ENCODE results near the gene AGPS.

AGPS gene

GRCh38 chr2:177553176-177553884 is 160.8 kb downstream of the AGPS start:
- DNase-seq (ENCODE audit: low read depth in 1 of 2, low spot score in 1 of 2): no peak
- Histone ChIP-seq H3K27ac (replicated peaks) (peak overlapping the region; percentile 98), H3K27me3 (ENCODE audit: insufficient read depth, poor library complexity, severe bottlenecking) (no peaks in the 10 kb centered on the region), H3K4me3 (replicated peaks; ENCODE audit: insufficient read depth, low read length) (peak overlapping the region; percentile 88)
- TF ChIP-seq SPI1 (IDR thresholded peaks at IDR 0.05; ENCODE audit: borderline replicate concordance, low read depth) (no peak), POLR2AphosphoS5 (IDR thresholded peaks at IDR 0.05; ENCODE audit: low read depth) (no peak), GABPA (IDR thresholded peaks at IDR 0.05; ENCODE audit: low read depth) (no peak), REST (IDR thresholded peaks at IDR 0.05; ENCODE audit: insufficient replicate concordance, low read depth) (no peak)
- TF ChIP-seq, protein P1, sequence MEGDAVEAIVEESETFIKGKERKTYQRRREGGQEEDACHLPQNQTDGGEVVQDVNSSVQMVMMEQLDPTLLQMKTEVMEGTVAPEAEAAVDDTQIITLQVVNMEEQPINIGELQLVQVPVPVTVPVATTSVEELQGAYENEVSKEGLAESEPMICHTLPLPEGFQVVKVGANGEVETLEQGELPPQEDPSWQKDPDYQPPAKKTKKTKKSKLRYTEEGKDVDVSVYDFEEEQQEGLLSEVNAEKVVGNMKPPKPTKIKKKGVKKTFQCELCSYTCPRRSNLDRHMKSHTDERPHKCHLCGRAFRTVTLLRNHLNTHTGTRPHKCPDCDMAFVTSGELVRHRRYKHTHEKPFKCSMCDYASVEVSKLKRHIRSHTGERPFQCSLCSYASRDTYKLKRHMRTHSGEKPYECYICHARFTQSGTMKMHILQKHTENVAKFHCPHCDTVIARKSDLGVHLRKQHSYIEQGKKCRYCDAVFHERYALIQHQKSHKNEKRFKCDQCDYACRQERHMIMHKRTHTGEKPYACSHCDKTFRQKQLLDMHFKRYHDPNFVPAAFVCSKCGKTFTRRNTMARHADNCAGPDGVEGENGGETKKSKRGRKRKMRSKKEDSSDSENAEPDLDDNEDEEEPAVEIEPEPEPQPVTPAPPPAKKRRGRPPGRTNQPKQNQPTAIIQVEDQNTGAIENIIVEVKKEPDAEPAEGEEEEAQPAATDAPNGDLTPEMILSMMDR (IDR thresholded peaks at IDR 0.05; ENCODE audit: insufficient read depth, low read length): no peak

DNA sequence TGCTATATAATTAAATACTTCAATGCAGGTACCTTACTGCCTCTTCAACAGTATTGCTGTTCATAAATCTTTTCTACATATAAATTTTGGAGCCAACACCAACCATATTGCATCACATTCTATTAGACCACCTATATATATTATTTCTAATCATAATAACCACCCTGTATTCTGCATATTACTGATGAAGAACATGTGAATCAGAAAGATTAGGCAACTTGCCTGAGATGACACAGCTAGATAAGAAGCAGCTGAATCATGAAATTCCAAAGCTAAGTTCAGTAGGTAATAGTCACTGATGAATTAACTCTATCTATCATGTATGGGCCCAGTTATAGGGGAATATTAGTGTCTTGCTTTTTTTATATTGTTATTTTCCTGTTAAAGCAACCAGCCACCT is 161.8 kb downstream of the AGPS start:
- Histone ChIP-seq H3K4me3 (replicated peaks; ENCODE audit: insufficient read depth, low read length) (no peak overlapping the region), H3K27ac (replicated peaks) (no peak overlapping the region), H3K27me3 (ENCODE audit: insufficient read depth, poor library complexity, severe bottlenecking) (no peaks in the 10 kb centered on the region)
- no peak for DNase-seq (ENCODE audit: low read depth in 1 of 2, low spot score in 1 of 2)
- TF ChIP-seq POLR2AphosphoS5 (IDR thresholded peaks at IDR 0.05; ENCODE audit: low read depth) (no peak), REST (IDR thresholded peaks at IDR 0.05; ENCODE audit: insufficient replicate concordance, low read depth) (no peak), SPI1 (IDR thresholded peaks at IDR 0.05; ENCODE audit: borderline replicate concordance, low read depth) (no peak), GABPA (IDR thresholded peaks at IDR 0.05; ENCODE audit: low read depth) (no peak)
- TF ChIP-seq, protein P1 (IDR thresholded peaks at IDR 0.05; ENCODE audit: insufficient read depth, low read length): no peak

- Histone ChIP-seq H3K27ac (replicated peaks) (no peak overlapping the region), H3K4me3 (replicated peaks; ENCODE audit: insufficient read depth, low read length) (no peak overlapping the region), H3K27me3 (ENCODE audit: insufficient read depth, poor library complexity, severe bottlenecking) (no peaks in the 10 kb centered on the region)
- no peak for TF ChIP-seq REST (IDR thresholded peaks at IDR 0.05; ENCODE audit: insufficient replicate concordance, low read depth)
- no peak for TF ChIP-seq GABPA (IDR thresholded peaks at IDR 0.05; ENCODE audit: low read depth)
- TF ChIP-seq SPI1 (IDR thresholded peaks at IDR 0.05; ENCODE audit: borderline replicate concordance, low read depth): no peak
- TF ChIP-seq, protein P1 (IDR thresholded peaks at IDR 0.05; ENCODE audit: insufficient read depth, low read length): no peak
- TF ChIP-seq POLR2AphosphoS5 (IDR thresholded peaks at IDR 0.05; ENCODE audit: low read depth): no peak
- DNase-seq (ENCODE audit: low read depth in 1 of 2, low spot score in 1 of 2): no peak
Measured at GRCh38 chr2:177556153-177556552, 163.6 kb downstream of the AGPS start.
